ENCODE data around the gene THEMIS2.

- TF ChIP-seq POLR2A (IDR thresholded peaks at IDR 0.05) (no peak), CTCF (IDR thresholded peaks at IDR 0.05) (no peak)
Measured at GRCh38 chr1:27861436-27861835, 10.9 kb upstream of the THEMIS2 start.

Data from right lobe of liver (tissue), 4 donors.